Activated CD8-positive, alpha-beta memory T cell treated with anti-CD3 and anti-CD28 coated beads, Interleukin-2, amount 50 U/mL, for 4 hours (primary cell): ENCODE measurements around the gene HIVEP3.

Source experiments
- DNase-seq: peaks from one replicate; pipeline ENCODE4 v3.0.0-alpha.2; 2020

HIVEP3 gene

DNA sequence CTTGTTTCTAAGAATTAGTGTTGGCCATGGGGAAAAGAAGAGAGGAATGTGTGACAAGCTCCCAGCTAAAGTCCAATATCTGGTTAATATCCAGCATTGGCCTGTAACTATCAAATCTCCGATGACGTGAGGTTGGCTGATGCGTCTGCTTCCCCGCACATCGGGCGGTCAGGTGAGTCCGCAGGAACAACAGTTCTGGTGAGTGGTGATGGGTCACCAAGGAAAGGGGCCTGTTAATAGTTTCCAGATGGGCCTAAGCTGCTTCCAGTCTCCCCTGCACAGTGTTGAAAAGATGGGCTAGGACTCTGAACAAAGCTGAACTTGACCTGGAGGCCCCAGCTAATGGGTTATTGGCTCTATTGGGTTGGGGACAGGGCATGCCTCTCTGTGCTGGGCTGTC lies 241.1 kb downstream of the HIVEP3 start:
- DNase-seq = no peak

DNA sequence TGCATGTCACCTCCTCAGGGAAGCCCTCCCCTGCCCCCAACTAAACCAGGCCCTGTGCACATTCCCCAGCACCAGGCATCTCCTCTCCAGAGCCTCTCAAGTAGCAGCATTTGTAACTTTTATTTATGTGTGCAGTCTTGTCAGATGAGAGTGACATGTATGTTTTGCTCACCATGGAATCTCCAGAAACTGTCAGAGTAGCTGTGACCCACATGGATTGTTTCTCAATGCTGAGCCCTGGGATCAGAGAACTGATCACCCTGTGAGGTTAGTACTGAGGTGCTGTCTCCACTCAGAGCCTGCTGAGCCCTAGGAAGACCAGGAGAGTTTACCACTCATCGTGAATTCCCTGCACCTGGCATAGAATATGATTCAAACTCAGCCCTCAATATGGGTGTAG lies 243.3 kb downstream of the HIVEP3 start:
- no peak for DNase-seq

GRCh38 chr1:41674522-41674921 lies 244.2 kb downstream of the HIVEP3 start:
- DNase-seq = no peak

GRCh38 chr1:41673806-41674205 lies 244.9 kb downstream of the HIVEP3 start:
- DNase-seq = peak; percentile 50

DNA sequence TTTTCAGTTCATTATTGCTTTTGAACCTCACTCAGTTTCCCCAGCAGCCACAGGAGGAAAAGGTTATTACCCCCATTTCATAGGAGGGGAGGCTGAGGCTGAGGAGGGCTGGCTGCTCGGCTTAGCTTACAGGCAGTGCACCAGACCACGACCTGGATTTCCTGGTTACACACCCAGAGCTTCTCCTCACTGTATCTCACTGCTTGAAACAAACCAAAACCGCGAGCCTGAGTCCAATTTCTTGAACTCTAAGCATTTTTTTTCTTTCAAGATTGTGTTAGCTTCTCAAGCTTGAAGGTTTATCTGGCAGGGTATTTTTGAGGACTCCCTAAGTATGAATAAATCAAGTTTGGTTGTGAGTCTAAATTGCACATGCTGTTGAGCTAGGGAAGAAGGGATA lies 245.3 kb downstream of the HIVEP3 start:
- peak; percentile 41 for DNase-seq

DNA sequence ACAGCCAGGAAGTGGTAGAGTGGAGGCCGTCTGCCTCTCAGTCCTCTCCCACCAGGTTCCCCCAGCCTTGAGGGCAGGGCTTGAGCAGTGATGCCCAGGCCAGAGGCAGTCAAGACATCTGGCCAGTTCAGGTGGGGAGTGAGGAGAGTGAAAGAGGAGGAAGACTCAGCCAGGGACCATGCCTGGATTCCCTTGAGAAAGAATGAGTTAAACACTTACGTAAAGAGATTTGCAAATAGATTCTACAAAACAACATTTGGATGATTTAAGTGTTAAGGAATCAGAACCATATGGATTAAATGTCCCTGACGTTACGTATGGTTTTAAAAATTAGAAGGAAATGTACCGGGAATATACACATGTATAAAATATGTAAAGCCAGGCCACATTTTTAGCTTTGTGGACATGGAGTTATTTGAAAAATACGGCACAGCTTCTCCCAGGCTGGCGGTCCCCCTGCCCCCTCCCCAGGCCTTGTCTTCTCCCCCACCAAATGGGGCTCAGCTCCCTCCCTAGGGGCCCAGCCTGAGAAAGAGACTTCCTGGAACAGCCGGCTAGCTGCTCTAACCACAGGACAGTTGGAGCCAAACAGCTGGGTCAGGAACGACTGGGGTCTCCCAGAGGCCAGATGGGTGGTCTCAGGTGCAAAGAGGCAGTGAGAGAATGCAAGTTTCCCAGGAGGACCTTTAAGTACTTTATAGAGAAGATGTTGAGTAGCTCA lies 245.9 kb downstream of the HIVEP3 start:
- DNase-seq = no peak

DNA sequence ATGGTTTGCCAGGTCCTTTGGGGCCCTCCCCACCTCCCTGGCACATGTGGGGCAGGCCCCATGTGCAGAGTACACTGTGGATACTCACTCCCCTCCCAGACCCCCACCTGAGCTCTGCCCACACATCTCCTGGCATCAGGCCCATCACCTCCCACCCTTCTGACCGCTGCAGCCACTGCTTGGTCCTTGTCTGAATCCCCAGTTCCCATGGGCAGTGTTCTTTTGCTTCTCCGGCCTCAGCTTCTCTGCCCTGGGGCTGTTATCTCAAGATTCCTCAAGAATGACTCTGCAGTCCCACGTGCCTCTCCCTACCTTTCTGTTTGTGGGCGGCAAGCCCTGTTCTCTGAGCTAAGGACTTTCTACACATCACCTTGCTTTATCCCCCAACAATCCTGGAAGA lies 246.5 kb downstream of the HIVEP3 start:
- no peak for DNase-seq

DNA sequence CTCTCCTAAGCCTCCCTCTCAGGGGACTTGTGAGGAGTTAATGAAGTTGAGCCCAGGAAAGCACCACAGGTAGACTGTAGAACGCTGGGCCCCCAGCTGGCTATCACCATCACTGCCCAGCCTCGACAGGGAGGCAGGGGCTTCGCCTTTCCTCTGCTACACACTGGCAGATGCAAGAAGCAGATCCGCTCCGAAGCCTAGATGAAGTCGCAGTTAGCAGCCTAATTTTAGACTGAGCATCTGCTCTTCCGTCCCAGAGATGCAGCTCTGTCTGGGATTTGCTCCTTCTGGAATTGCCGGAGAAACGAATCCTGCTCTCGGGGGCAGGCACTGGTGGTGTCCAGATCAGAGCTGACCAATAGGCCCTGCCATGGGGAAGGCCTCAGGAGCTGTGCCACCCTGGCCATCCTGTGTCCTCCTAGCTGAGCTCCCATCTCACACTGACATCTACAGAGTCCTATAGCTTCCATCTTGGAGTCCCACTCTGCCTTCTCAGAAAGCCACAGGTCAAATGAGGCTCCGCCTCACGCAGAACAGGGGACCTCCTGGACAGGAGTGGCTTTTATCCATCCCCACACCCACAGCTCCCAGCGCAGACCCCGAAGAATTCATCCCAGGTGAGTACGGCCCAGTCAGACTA lies 247.5 kb downstream of the HIVEP3 start:
- no peak for DNase-seq

- DNase-seq = no peak
These were observed 248.3 kb downstream of the HIVEP3 start for GRCh38 chr1:41670217-41670957.

- DNase-seq = no peak
These were observed 249.8 kb downstream of the HIVEP3 start for GRCh38 chr1:41668967-41669366.

DNA sequence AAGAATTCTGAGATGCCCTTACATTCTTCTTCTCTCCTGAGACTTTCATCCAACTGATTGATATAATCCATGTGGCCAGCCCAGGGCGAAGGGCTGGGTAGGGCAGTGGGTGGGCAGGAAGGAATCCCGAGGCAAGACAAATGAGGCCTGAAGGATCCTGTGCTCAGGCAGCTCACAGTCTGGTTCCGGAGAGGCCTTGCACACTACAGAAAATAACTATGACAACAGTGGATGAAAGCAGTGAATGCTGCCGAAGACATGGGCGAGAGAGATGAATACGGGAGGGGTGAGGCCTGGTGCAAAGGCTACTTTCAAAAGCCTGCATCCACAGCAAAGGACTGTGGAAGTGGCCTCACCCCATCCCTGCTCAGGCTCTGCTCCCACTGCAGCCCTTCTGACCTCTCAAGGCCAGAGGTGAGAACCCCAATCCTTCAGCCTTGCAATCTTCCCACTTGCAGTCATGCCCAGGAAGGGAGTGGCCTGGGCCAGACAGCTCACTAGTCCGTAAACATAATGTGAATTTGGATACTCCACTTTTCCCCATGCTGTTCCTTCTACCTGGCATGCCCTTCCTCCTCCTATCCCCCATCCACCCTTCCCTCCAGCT lies 250.6 kb downstream of the HIVEP3 start:
- DNase-seq = no peak

DNA sequence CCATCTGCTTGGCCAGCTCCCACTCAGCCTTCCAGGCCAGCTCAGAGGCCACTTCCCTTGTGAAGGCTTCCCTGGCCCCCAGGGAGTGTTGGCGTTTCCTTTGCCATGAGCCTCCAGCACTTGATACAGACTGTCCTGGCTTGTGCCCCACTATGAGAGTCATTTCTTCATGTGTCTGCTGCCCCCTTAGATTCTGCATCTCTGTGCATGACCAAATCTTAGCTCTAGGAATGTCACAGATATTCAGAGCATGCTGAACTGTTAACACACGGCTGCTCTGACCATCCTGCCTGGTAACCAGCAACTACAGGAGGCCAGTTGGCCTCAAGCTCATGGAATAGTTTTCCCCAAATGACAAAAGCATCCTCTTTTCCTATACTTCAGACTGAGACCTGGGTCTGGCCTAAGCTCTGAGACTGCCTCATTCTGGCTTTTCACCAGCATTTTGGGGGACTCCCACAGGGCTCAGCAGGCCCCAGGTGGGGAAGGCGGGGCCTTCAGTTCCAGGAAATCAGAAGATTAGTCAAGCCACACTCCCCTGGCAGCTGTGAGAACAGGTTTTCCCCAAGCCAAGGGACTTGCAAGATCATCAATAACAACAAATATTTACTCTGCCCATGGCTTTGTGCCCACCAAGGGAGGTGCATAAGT lies 251.6 kb downstream of the HIVEP3 start:
- peak; percentile 69 for DNase-seq

DNA sequence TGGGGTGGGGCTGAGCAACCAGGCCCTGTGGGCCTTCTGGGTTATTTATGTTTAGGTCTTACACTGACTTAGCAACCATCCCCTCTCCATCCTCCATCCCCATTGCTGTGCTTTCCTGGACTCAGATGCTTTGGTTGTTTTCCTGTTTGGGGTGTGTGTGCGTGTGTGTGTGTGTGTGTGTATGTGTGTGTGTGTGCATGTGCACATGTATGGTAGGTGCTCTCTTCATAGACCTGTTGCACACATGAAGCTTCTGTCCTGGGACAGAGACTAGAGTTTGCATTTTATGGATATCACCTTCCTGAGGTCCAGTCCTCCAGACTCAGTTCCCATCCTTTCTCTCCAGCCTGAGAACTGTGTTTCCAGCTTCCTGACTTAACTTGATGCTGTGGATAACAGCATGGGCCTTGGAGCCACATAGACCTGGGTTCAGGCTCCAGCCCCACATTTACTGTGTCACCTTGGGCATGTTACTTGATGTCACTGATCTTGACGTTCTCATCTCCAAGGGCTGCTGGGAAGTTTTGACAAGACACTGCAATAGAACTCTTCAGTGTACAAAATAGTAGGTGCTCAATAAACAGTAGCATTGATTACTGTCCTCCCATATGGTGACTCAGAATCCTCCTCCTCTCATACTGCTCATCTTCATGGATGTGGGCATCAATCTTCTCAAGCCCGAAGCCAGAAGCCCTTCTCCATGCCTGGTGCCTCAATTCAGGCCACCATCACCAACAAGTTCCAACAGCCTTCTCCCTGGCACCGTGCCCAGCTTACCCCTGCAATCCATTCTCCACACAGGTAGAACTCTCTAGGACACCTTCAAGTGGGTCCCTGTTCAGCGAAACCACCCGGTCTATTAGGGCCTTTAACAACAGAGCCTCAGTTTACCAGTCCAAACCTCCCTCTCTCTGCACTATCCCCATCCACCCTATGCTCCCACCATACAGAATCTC lies 252.5 kb downstream of the HIVEP3 start:
- no peak for DNase-seq

DNA sequence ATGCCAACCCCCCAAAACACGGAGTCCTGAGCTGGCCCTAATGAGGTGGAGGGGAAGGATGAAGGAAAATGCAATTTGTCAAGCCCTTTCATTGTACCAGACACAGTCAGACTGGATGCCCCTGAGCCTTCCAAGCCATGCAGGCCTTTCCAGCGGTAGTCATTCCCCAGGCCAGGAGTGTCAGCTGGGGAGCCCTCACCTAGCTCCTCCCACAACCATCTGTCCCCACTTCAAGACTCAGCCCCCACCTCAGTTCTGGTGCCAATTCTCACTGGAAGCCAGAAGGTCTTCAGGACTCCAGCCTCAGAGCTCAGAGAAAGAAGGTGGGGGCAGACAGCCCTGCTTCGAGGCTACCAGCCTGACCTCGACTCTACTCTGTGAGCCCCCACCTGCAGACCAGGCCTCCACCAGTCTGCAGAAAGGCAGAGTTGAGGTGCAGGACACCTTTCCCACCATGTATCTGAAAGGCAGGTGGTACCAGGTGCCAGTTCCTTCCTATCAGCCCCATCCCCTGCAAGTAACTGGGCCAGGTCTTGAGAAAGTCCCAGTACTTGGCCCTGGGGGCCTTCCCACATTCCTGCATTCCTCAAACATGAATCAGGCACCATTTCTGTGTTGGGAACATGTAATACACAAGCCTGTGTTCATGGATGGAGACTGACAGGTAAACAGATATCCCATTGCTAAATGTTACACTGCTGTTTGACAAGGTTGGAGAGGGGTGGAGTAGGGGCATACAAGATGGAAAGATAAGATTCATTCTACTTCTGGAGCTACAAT lies 253.7 kb downstream of the HIVEP3 start:
- no peak for DNase-seq

DNA sequence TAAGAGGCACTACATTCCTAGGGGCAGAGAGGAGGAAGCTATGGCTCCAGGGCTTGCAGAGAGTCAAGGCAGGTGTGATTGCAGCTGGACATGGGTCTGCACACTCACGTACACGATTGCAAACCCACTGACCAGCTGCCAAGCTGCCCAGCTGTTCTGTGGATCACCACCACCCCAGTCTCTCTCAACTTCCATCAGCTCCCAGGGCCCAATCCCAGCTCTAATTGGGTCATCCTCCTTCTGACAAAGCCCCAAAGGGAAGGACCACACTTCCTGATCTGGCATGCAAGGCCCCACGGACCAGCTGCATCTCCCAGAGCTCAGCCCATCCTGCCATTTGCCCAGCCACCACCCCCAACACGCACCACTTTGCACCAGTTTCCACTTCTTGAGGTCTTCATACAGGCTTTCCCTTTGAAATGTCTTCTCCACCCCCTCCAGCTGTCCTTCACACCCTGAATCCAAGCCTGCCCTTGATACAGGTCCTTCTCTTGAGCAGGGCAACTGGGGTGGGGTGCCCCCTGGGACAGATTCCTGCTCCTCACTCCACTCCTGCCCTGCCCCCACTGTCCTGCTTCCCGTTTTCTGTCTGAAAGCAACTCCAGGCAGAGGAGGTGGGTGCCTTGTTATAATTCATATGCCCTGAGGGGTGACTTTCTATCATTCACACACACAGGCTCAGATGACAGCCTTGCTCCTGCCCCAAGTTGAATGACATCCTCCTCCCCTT lies 254.9 kb downstream of the HIVEP3 start:
- no peak for DNase-seq

GRCh38 chr1:41662765-41663437 lies 255.8 kb downstream of the HIVEP3 start:
- no peak for DNase-seq

DNA sequence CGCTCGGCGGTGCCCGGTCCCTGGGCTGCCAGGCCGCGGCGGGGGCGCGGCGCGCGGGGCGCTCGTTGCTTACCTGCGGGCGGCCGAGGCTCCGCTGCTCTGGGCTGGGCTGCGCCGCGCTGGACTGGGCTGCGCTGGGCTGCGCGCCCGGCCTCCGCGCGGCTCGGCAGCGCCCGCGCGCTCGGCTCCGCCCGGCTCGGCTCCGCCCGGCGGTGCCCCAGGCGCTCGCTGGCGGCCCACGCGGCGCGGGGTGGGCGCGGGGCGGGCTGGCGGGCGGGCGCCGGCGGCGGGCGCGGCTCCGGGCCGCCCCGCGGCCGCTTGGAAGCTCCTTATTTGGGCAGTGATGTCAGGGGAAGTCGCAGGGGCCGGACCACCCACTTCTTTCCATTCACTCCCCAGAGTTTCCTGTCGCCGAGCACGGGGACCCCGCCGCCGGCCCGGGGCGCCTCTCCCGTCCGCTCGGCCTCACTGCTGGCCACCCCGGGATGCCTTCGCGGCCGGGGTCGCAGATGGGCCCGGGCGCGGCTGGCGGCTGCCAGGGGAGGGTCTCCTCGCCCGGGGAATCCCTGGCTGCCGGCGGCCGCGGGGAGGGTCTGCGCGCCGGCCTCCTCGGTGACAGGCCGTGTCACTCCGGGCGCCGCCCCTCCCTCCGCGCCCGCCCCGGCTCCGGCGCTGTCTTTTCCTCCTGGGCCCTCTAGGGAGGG lies 256.5 kb downstream of the HIVEP3 start:
- DNase-seq = peak; percentile 79

GRCh38 chr1:41661428-41662060 lies 257.2 kb downstream of the HIVEP3 start:
- DNase-seq = peak; percentile 41
